Right cardiac atrium (tissue), 5 donors: ENCODE measurements around the gene UBL4B. TPM values are rescaled to one million over a fixed set of nuclear protein-coding genes. Genes with fewer than 3 reads are reported as not detected.

ENCODE experiments used
- ATAC-seq, 2 donors: fragments of 200-7000 bp; cut with Tn5 transposase; one replicate each; pipeline versions ENCODE4 v1.8.0 to v1.9.1; 2020; ENCODE audit warnings: moderate library complexity in 2 of 2, mild to moderate bottlenecking in 1 of 2
- DNase-seq, 3 donors: peaks; one replicate each; pipeline ENCODE4 v3.0.0-alpha.2; 2020
- H3K27ac ChIP-seq: one replicate; pipeline ENCODE4 v1.5.1; 2013; ENCODE audit warnings: mild to moderate bottlenecking, low read length, control low read depth, moderate library complexity
- H3K27me3 ChIP-seq: one replicate; pipeline ENCODE4 v1.6.1; 2013; ENCODE audit not compliant: control insufficient read depth, insufficient read depth
- H3K4me1 ChIP-seq: one replicate; pipeline ENCODE4 v1.6.1; 2013; ENCODE audit warnings: low read length; ENCODE audit not compliant: control insufficient read depth, insufficient read depth
- H3K4me3 ChIP-seq: one replicate; pipeline ENCODE4 v1.5.1; 2013; ENCODE audit warnings: low read length, control low read depth
- H3K9me3 ChIP-seq: one replicate; pipeline ENCODE4 v1.6.1; 2013; ENCODE audit warnings: low read length; ENCODE audit not compliant: control insufficient read depth
- WGBS: extraction: QIAGEN DNeasy Blood & Tissue Kit; methylation state at CpG from one replicate; pipeline ENCODE4 v1.1.7; 2013; 5-methylcytosine and 5-hydroxymethylcytosine counted together
- intact Hi-C, 4 donors: fragments of 100-400 bp; cut with DNase I; formaldehyde crosslinking; loops; one replicate each; pipeline versions ENCODE4 v1.11.0 to v1.14.0; 2022 to 2023
- polyA plus RNA-seq: library from polyadenylated mRNA; stranded (reverse); fragments of 200-250 nt; gene quantifications from one replicate; pipeline ENCODE4 v1.2.3, GENCODE V29; 2013
- total RNA-seq, 4 donors: library from RNA; stranded (reverse); fragmentation: NEBNext Ultra II Directional; extraction: Animal tissue kit (Norgen Biotek cat#: 25700); gene quantifications; one replicate each; pipeline ENCODE4 v1.2.1, GENCODE V29; 2021
- donor health status: healthy with polysubstance abuse.
- donor health status: DM: no; HTN: yes; CAD: no.
- donor health status: DM: no; HTN: no; CAD: no.
- donor health status: DM: no; HTN: yes; CAD: no; lungs with severe emphysema.
- donor health status: DM: yes; HTN: yes; CAD: no.

Gene UBL4B
- total and polyA plus RNA-seq, 5 donors = not detected

- Histone ChIP-seq H3K4me3 (no peak overlapping the region), H3K4me1 (no peaks in the 10 kb centered on the region), H3K27me3 (no peaks in the 10 kb centered on the region), H3K9me3 (no peaks in the 10 kb centered on the region), H3K27ac (no peak overlapping the region)
- ATAC-seq (no peak), DNase-seq (no peak)
- intact Hi-C loops = loop anchor here in 1 of 4 donors (10.0 kb wide), 1 partner anchor 46 kb away; no protein-coding TSS in a partner anchor
- 84% methylated on average over 2 of the region's 2 CpGs for WGBS
Observed at GRCh38 chr1:110100335-110100734, 11.9 kb upstream of the UBL4B start.

- intact Hi-C loops = loop anchor here in 1 of 4 donors (10.0 kb wide), 1 partner anchor 47 kb away; no protein-coding TSS in a partner anchor
- Histone ChIP-seq H3K27ac (no peak overlapping the region), H3K9me3 (no peaks in the 10 kb centered on the region), H3K4me3 (no peak overlapping the region), H3K27me3 (no peaks in the 10 kb centered on the region), H3K4me1 (no peaks in the 10 kb centered on the region)
- WGBS = 51% methylated on average over 7 of the region's 7 CpGs
- no peak for DNase-seq
- ATAC-seq = no peak
Observed at GRCh38 chr1:110102081-110102480, 10.2 kb upstream of the UBL4B start.

- Histone ChIP-seq H3K4me3 (no peak overlapping the region), H3K9me3 (no peaks in the 10 kb centered on the region), H3K4me1 (no peaks in the 10 kb centered on the region), H3K27me3 (no peaks in the 10 kb centered on the region), H3K27ac (no peak overlapping the region)
- intact Hi-C loops = loop anchor here (5.0 to 10.0 kb wide), 2 partner anchors 51 to 54 kb away; no protein-coding TSS in a partner anchor
- ATAC-seq = peak; percentile 81 to 86
- 21% methylated on average over 8 of the region's 8 CpGs for WGBS
- DNase-seq = peak; percentile 66 to 84 (median 82)
Observed at GRCh38 chr1:110106013-110106941, 6.0 kb upstream of the UBL4B start.

- Histone ChIP-seq H3K27me3 (no peaks in the 10 kb centered on the region), H3K27ac (no peak overlapping the region), H3K4me1 (no peaks in the 10 kb centered on the region), H3K9me3 (no peaks in the 10 kb centered on the region), H3K4me3 (no peak overlapping the region)
- ATAC-seq (no peak), DNase-seq (no peak)
- 53% methylated on average over 7 of the region's 7 CpGs for WGBS
- intact Hi-C loops = loop anchor here (5.0 to 10.0 kb wide), 2 partner anchors 53 to 56 kb away; no protein-coding TSS in a partner anchor
Observed at GRCh38 chr1:110107867-110108469, 4.3 kb upstream of the UBL4B start.

- ATAC-seq (no peak), DNase-seq (no peak)
- Histone ChIP-seq H3K4me1 (no peaks in the 10 kb centered on the region), H3K4me3 (no peak overlapping the region), H3K9me3 (no peaks in the 10 kb centered on the region), H3K27ac (no peak overlapping the region), H3K27me3 (no peaks in the 10 kb centered on the region)
- intact Hi-C loops = no loop called here
- WGBS = 87% methylated on average over 4 of the region's 4 CpGs
Observed at GRCh38 chr1:110111081-110111480, 1.2 kb upstream of the UBL4B start.

GRCh38 chr1:110112656-110113055, 413 bp downstream of the UBL4B start:
- Histone ChIP-seq H3K9me3 (no peaks in the 10 kb centered on the region), H3K27ac (no peak overlapping the region), H3K4me3 (no peak overlapping the region), H3K27me3 (no peaks in the 10 kb centered on the region), H3K4me1 (no peaks in the 10 kb centered on the region)
- 72% methylated on average over 9 of the region's 9 CpGs for WGBS
- DNase-seq = no peak
- intact Hi-C loops = no loop called here
- ATAC-seq = no peak

- no peaks in the 10 kb centered on the region for H3K4me1 ChIP-seq
- no peaks in the 10 kb centered on the region for H3K27me3 ChIP-seq
- no peaks in the 10 kb centered on the region for H3K9me3 ChIP-seq
- intact Hi-C loops = no loop called here
- H3K27ac ChIP-seq = no peak overlapping the region
- no peak for DNase-seq
- H3K4me3 ChIP-seq = no peak overlapping the region
- ATAC-seq = no peak
- 56% methylated on average over 5 of the region's 5 CpGs for WGBS
Observed at GRCh38 chr1:110113551-110113950, 1.3 kb downstream of the UBL4B start.

GRCh38 chr1:110114173-110114572, 1.9 kb downstream of the UBL4B start:
- intact Hi-C loops = no loop called here
- Histone ChIP-seq H3K4me1 (no peaks in the 10 kb centered on the region), H3K27ac (no peak overlapping the region), H3K27me3 (no peaks in the 10 kb centered on the region), H3K9me3 (no peaks in the 10 kb centered on the region), H3K4me3 (no peak overlapping the region)
- 80% methylated on average over 5 of the region's 5 CpGs for WGBS
- ATAC-seq (no peak), DNase-seq (no peak)

GRCh38 chr1:110114784-110115183, 2.5 kb downstream of the UBL4B start:
- 43% methylated on average over 5 of the region's 5 CpGs for WGBS
- no peak for ATAC-seq
- H3K27me3 ChIP-seq = no peaks in the 10 kb centered on the region

GRCh38 chr1:110118636-110119396, 6.6 kb downstream of the UBL4B start:
- no peak for ATAC-seq
- no peak for DNase-seq
- Histone ChIP-seq H3K27ac (no peak overlapping the region), H3K4me3 (no peak overlapping the region), H3K27me3 (no peaks in the 10 kb centered on the region), H3K9me3 (no peaks in the 10 kb centered on the region), H3K4me1 (no peaks in the 10 kb centered on the region)
- WGBS = 70% methylated on average over 7 of the region's 7 CpGs
- intact Hi-C loops = no loop called here

More at GRCh38 chr1:110114784-110115183, 2.5 kb downstream of the UBL4B start:
- Histone ChIP-seq H3K9me3 (no peaks in the 10 kb centered on the region), H3K4me1 (no peaks in the 10 kb centered on the region), H3K4me3 (no peak overlapping the region), H3K27ac (no peak overlapping the region)
- intact Hi-C loops = no loop called here
- no peak for DNase-seq
